Raji (cell line): ENCODE data around the gene ARHGAP29.

Experiments used
- POLR2A ChIP-seq: IDR thresholded peaks from 2 replicates; pipeline ENCODE4 v1.6.1; 2011; ENCODE audit warnings: low read depth, low read length, control low read depth; ENCODE audit not compliant: insufficient read depth

The ARHGAP29 gene

DNA sequence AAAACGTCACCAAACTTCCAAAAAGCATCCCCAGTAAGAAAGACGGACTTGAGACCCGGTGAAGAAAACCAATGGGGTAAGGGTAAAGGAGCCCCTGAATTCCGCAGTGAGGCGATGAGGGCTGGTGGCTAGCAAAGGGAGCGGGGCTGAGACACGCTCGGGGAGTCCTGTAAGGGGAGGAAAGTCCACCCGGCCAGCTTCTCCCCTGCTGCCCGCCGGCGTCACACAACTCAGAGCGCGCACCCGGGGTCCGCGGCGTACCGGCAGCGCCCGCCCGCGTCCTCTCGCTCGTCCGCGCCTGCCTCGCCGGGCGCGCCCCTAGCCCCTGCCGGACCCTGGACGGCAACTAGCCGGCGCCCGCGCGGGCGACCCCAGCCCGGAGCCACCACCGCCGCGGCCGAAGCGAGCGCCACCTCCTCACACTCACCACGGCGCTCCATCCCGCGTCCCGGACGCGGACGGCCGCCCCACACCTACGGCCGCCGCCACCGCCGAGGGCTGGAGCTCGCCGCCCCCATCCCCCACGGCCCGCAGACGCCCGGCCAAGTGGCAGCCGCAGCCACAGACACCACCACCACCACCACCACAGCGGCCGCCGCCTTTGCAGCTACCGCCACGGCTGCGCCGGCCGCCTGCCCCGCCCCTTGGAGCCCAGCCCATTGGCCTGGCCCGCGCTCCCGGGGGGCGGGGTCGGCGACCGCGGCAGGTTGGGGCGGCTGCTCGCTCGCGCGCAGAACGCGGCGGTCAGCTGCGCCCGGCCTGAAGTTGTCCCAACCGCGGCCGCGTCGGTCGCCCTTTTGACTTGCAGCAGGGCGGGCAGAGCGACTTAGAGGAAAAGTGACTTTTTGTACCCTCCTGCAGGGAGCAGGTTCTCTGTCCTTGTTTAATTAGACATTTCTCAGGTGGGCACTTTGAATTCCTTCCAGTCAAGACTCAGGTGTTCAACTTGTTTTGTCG is 10.0 kb upstream of the ARHGAP29 start:
- no peak for TF ChIP-seq POLR2A

GRCh38 chr1:94246692-94247137 is 9.3 kb upstream of the ARHGAP29 start:
- TF ChIP-seq POLR2A = no peak

DNA sequence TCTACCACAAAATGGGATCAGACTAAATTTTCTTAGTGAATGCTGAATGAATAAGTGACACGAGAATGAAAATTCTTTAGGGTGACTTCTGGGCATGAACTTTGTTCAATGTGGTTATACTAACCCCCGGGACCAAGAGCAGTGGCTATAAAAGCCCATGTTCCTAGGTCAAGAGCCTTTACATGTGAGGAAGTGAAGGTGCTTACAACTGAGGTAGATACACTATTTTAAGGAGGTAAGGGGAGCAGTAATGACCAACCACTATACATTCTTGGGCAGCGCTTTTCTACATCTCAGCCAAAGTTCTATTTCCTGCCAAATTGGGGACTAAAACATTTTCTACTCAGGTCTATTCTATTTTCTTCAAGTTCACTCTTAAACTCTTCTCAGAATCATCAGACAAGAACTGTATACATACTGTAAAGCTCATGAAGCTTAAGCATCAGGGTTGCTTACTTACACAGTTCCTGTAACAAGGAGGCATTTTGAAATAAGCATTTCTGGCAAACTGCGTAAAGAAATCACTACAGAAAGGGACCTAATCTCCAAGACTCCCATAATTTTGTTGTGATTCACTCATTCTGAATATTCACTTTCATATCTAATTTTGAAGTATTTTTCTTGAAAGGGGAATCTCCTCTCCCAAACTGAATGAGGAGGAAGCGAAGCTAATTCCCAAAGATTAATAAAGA is 8.5 kb upstream of the ARHGAP29 start:
- no peak for TF ChIP-seq POLR2A

GRCh38 chr1:94244816-94245215 is 7.4 kb upstream of the ARHGAP29 start:
- no peak for TF ChIP-seq POLR2A

DNA sequence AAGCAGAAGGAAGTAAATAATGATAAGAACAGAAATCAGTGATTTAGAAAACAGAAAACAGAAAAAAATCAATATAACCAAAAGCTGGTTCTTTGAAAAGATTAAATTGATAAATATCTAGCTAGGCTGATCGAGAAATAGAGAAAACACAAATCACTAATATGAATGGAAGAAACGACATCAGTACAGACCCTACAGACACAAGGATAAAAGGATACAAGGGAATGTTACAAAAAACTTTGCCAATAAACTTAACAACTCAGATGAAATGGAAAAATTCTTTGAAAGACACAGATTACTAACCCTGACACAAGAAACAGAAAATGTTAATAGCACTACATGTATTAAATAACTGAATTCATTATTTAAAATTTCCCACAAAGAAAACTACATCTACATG is 6.3 kb upstream of the ARHGAP29 start:
- no peak for TF ChIP-seq POLR2A

- TF ChIP-seq POLR2A = no peak
Observed at GRCh38 chr1:94240822-94241221, 3.4 kb upstream of the ARHGAP29 start.

GRCh38 chr1:94239796-94240195 is 2.4 kb upstream of the ARHGAP29 start:
- TF ChIP-seq POLR2A = no peak

- no peak for TF ChIP-seq POLR2A
Observed at GRCh38 chr1:94239051-94239450, 1.7 kb upstream of the ARHGAP29 start.

DNA sequence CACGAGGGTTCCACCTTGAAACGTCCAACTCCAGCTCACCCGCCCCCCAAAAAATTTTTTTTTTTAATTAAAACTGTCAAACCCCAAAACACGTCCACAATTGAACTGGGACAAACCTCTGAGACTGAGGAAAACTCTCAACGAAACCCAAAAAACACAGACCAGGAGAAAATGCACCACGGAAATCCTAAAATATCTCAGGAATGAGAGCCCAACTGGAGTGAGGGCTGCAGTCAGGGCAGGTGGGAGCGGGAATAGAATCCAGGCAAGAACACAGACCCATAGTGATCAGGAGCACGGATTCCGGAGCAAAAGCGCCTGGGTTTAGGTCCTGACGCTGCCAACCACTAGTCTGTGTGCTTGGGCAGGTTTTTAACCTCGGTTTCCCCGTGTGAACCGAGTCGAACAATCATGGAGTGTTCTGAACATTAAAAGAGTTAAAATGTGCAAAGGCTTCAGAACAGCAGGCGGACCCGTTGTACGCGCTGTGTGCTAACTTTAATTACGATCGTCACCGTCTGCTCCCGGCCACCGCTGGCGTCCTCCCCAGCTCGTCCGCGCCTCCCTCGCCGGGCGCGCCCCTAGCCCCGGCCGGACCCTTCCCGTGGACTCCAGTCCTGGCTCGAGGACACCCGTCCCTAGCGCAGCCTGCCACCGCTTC is 624 bp downstream of the ARHGAP29 start:
- TF ChIP-seq POLR2A = no peak

- no peak for TF ChIP-seq POLR2A
Observed at GRCh38 chr1:94236013-94236491, 1.3 kb downstream of the ARHGAP29 start.

- TF ChIP-seq POLR2A = no peak
Observed at GRCh38 chr1:94235189-94236012, 2.0 kb downstream of the ARHGAP29 start.

GRCh38 chr1:94234615-94235014 is 2.8 kb downstream of the ARHGAP29 start:
- TF ChIP-seq POLR2A = no peak

GRCh38 chr1:94231746-94232145 is 5.6 kb downstream of the ARHGAP29 start:
- no peak for TF ChIP-seq POLR2A

DNA sequence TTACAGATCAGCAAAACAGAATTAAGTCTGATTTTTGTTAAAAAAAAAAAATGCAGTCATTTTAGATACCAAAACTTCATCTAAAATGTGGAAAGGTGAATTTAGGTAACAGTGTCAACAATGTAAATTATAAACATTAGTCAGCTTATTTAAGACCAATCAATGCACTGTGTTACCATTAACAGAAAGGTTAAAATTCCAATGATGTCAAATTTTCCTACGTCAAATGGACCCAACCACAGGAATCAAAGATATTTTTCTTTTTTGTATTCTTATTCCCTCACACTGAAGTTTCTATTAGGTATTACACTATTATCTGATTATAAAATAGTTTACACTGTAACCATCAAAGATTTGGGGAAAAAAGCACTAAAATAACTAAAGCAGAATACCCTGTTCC is 6.5 kb downstream of the ARHGAP29 start:
- no peak for TF ChIP-seq POLR2A
